Fibroblast of skin of abdomen (primary cell): ENCODE data around the gene KRTAP19-7. TPM values are rescaled to one million over a fixed set of nuclear protein-coding genes. Genes with fewer than 3 reads are reported as not detected.

Experiments used
- DNase-seq: peaks from one replicate; pipeline ENCODE4 v3.0.0-alpha.2; 2013
- polyA plus RNA-seq, 2 experiments: library from polyadenylated mRNA; unstranded; fragments of 120-200 nt; gene quantifications; one replicate each; pipeline ENCODE4 v1.2.1, GENCODE V29; 2013; ENCODE audit not compliant: insufficient read length in 2 of 2

The KRTAP19-7 gene, protein sequence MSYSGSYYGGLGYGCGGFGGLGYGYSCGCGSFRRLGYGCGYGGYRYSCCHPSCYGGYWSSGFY
- not detected for polyA plus RNA-seq (2013, experiment 1 of 2; ENCODE audit: insufficient read length)
- polyA plus RNA-seq (2013, experiment 2 of 2; ENCODE audit: insufficient read length), result not detected

- no peak for DNase-seq
Measured at GRCh38 chr21:30561264-30561895, at the start of gene KRTAP19-7. KRTAP19-7 (minus strand) TSS chr21:30561314; CDS start chr21:30561289, 25 bp downstream.

GRCh38 chr21:30605968-30606367, 44.9 kb upstream of the KRTAP19-7 start:
- DNase-seq, result no peak

GRCh38 chr21:30600787-30601186, 39.7 kb upstream of the KRTAP19-7 start, which contains the start of gene KRTAP22-1:
KRTAP22-1 (plus strand) TSS chr21:30601087.
- DNase-seq, result no peak

GRCh38 chr21:30598802-30599201, 37.7 kb upstream of the KRTAP19-7 start, which contains the start of gene KRTAP6-2:
KRTAP6-2 (minus strand) TSS chr21:30598902; CDS start chr21:30598874, 28 bp downstream.
- no peak for DNase-seq

- DNase-seq, result no peak
Measured at GRCh38 chr21:30592140-30592539, 31.0 kb upstream of the KRTAP19-7 start, which contains the start of gene KRTAP6-3. KRTAP6-3 (plus strand) TSS chr21:30592440; CDS start chr21:30592446, 6 bp downstream.

DNA sequence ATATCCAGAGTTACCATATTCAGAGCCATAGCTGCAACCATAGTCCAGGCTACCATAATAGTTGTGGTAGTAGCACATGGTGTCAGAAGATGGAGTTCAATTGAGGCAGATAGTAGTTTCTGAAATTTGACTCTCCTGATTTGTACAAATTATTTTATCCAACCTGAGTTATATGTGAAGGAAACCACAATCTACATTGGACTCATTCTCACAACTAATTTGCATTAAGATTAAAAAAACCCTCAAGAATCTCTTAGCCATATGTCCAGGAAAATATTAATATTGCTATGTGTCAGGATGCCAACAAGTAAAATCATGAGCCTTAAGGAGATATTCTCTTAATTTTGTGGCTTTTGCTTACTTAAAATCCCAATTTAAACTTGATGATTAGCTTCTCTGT, 29.2 kb upstream of the KRTAP19-7 start, which contains the start of gene KRTAP22-2:
KRTAP22-2 (minus strand) TSS at position 101 of the 400 bp plus-strand sequence.
- no peak for DNase-seq

- no peak for DNase-seq
Measured at GRCh38 chr21:30582870-30583269, 21.8 kb upstream of the KRTAP19-7 start.

GRCh38 chr21:30580132-30580531, 19.0 kb upstream of the KRTAP19-7 start:
- DNase-seq, result no peak

DNA sequence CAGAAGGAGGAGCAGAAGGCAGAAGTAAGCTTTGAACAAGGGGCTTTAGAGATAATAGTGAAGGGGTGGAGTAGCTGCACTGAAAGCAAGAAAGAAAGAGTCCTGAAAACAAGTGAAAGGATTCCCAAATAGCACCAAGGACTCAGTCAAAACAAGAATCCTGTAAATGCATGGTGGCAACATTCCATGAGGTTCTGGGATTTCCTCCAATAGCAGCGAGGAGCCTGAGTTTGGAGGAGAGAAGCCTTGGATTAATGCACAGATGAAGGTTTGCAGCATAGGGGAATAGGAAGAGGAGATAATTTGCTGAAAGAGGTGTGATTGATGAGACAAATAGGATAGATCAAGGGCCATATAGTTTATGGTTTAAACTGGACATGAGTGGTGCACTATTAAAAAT, 18.2 kb upstream of the KRTAP19-7 start:
- DNase-seq, result no peak

DNA sequence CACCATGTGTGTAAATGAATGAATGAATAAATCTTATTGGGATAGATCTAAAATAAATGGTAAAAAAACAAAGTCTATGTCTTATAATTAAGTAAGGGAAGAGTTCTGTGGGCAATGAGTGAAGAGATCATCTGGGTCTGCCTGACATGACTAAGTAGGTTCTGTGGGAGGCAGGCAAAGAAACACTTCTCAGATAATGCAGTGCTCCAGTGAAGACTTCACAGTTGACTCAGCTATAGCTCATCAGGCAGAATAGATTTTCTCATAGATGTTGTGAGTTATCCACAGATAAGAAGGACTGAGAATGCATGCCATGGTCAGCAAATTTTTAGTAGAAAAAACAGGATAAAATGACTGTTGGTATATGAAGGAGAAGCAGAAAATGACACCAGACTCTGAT, 16.7 kb upstream of the KRTAP19-7 start:
- DNase-seq, result no peak

DNA sequence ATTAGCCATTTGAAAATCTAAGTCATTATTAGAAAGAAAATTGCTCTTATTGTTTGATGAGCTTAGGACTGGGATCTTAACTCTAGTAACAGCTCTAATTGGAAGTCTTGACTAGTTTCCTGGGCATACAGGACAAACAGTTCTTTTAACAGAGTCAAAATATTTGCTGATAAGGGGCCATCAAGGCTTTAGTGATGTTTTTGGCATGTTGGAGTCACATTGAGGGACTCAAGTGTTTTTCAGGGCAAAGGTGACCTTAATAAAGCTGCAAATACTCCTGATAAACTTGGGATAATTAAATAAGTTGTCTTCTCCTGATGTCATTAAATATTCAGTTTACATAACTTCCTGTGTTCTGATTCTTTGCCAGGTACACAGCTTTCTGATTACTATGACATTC, 6.5 kb upstream of the KRTAP19-7 start:
- DNase-seq, result no peak

- DNase-seq, result no peak
Measured at GRCh38 chr21:30563630-30564029, 2.5 kb upstream of the KRTAP19-7 start.

- DNase-seq, result no peak
Measured at GRCh38 chr21:30563072-30563471, 2.0 kb upstream of the KRTAP19-7 start.

- DNase-seq, result no peak
Measured at GRCh38 chr21:30561957-30562356, 843 bp upstream of the KRTAP19-7 start.

DNA sequence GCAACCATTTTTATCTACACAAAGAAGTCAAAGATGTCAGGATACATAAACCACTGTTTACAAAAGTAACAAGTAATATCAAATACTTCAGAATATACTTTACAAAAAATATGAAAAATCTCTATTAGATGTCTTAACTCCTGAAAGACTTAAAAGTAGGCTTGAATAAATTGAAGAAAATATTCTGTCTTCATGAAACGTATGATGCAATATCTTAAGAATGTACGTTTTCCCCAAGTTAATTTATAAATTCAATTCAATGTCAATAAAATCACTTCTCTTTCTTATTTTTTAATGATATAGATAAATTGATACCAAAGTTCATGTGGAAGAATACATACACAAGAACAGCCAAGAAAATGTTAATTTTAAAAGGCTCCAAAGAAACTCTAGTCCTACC, 6.0 kb downstream of the KRTAP19-7 start:
- no peak for DNase-seq

- DNase-seq, result no peak
Measured at GRCh38 chr21:30552782-30553181, 8.3 kb downstream of the KRTAP19-7 start.

DNA sequence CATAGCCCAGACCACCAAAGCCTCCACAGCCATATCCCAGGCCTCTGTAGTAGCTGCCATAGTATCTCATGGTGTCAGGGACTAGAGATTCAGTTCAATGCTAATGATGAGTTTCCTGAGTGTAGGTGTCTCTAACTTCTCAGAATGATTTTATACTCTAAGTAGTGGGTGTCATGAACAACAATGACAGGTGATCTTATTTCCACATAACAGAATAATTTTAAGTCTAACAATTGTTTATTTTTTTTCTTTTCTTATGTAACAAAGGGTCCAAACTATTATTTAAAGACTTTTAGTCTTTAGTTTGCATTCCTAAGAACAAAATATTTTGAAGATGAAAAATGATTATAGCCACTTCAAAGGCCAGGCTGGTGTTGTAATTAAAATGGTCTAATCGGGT, 19.4 kb downstream of the KRTAP19-7 start, which contains the start of gene KRTAP19-6:
KRTAP19-6 (minus strand) TSS at position 101 of the 400 bp plus-strand sequence; CDS start at position 70, 31 bp downstream.
- DNase-seq, result no peak

GRCh38 chr21:30518876-30519275, 42.2 kb downstream of the KRTAP19-7 start:
- DNase-seq, result no peak

- DNase-seq, result no peak
Measured at GRCh38 chr21:30515681-30516080, 45.4 kb downstream of the KRTAP19-7 start.
